Left ventricle myocardium inferior (tissue), 1 donor: ENCODE measurements around the gene ZNF326. TPM values are rescaled to one million over a fixed set of nuclear protein-coding genes. Genes with fewer than 3 reads are reported as not detected.
"Not testable (repeated sequence)": the region's sequence is repeated elsewhere in the genome, so short reads cannot be mapped to it uniquely, and the experiment has no call there.

Experiments used
- DNase-seq: peaks from one replicate; pipeline ENCODE4 v3.0.0-alpha.2; 2020
- H3K27ac ChIP-seq: fragments of 200-600 bp; replicated peaks from 2 replicates; pipeline ENCODE4 v1.8.0; 2021
- H3K27me3 ChIP-seq: fragments of 200-600 bp; 2 replicates; pipeline ENCODE4 v1.8.0; 2021; ENCODE audit warnings: low read depth
- H3K36me3 ChIP-seq: fragments of 200-600 bp; 2 replicates; pipeline ENCODE4 v1.8.0; 2021
- H3K4me1 ChIP-seq: fragments of 200-600 bp; 2 replicates; pipeline ENCODE4 v1.8.0; 2021
- H3K4me3 ChIP-seq: fragments of 200-600 bp; 2 replicates; pipeline ENCODE4 v1.8.0; 2021; ENCODE audit warnings: mild to moderate bottlenecking, moderate library complexity
- H3K9me3 ChIP-seq: fragments of 200-600 bp; replicated peaks from 2 replicates; pipeline ENCODE4 v1.8.0; 2021
- CTCF ChIP-seq: fragments of 200-600 bp; IDR thresholded peaks from 2 replicates; pipeline ENCODE4 v1.8.0; 2021; ENCODE audit warnings: antibody characterized with exemption, mild to moderate bottlenecking, borderline replicate concordance
- intact Hi-C: fragments of 100-400 bp; cut with micrococcal nuclease; formaldehyde crosslinking; loops from one replicate; pipeline ENCODE4 v1.11.0; 2022
- total RNA-seq: library from RNA; stranded (reverse); fragmentation: NEBNext Ultra II Directional; extraction: Animal tissue kit (Norgen Biotek cat#: 25700); gene quantifications from one replicate; pipeline ENCODE4 v1.2.1, GENCODE V29; 2021
- donor health status: DM: no; HTN: yes; CAD: no; lungs with severe emphysema.

The ZNF326 gene
- total RNA-seq, 1 donor from 2014 or later = 18.1 TPM

GRCh38 chr1:89994231-89994804 lies 592 bp upstream of the ZNF326 start:
- no peak for TF ChIP-seq CTCF
- intact Hi-C loops = no loop called here
- H3K4me1 ChIP-seq = peaks cover 48% of the 10 kb centered on the region
- no peaks in the 10 kb centered on the region for H3K9me3 ChIP-seq
- peak overlapping the region; percentile 98 for H3K27ac ChIP-seq
- no peak for DNase-seq
- H3K36me3 ChIP-seq = no peaks in the 10 kb centered on the region
- H3K4me3 ChIP-seq = peak overlapping the region; percentile 95
- H3K27me3 ChIP-seq = no peaks in the 10 kb centered on the region

GRCh38 chr1:89995598-89996449 lies 914 bp downstream of the ZNF326 start:
- no peak for TF ChIP-seq CTCF
- intact Hi-C loops = no loop called here
- Histone ChIP-seq H3K9me3 (no peaks in the 10 kb centered on the region), H3K27ac (peak overlapping the region; percentile 98), H3K36me3 (no peaks in the 10 kb centered on the region), H3K27me3 (no peaks in the 10 kb centered on the region), H3K4me3 (peak overlapping the region; percentile 95), H3K4me1 (peaks cover 60% of the 10 kb centered on the region)
- no peak for DNase-seq

GRCh38 chr1:89996450-89997110 lies 1.7 kb downstream of the ZNF326 start:
- no peak for TF ChIP-seq CTCF
- H3K27ac ChIP-seq = peak overlapping the region; percentile 98
- H3K4me1 ChIP-seq = peaks cover 63% of the 10 kb centered on the region
- no peaks in the 10 kb centered on the region for H3K27me3 ChIP-seq
- H3K36me3 ChIP-seq = no peaks in the 10 kb centered on the region
- intact Hi-C loops = no loop called here
- no peak for DNase-seq
- no peaks in the 10 kb centered on the region for H3K9me3 ChIP-seq
- H3K4me3 ChIP-seq = peak overlapping the region; percentile 95

- H3K27ac ChIP-seq, intact Hi-C loops, H3K27me3 ChIP-seq, H3K36me3 ChIP-seq, H3K9me3 ChIP-seq, DNase-seq: not testable (repeated sequence)
- Histone ChIP-seq H3K4me1 (peaks cover 68% of the 10 kb centered on the region), H3K4me3 (peak overlapping the region; percentile 95)
Measured at GRCh38 chr1:89997152-89997551, 2.2 kb downstream of the ZNF326 start.

- no peaks in the 10 kb centered on the region for H3K27me3 ChIP-seq
- TF ChIP-seq CTCF = no peak
- intact Hi-C loops = no loop called here
- peaks cover 79% of the 10 kb centered on the region for H3K4me1 ChIP-seq
- H3K4me3 ChIP-seq = no peak overlapping the region
- no peak for DNase-seq
- H3K27ac ChIP-seq = no peak overlapping the region
- no peaks in the 10 kb centered on the region for H3K36me3 ChIP-seq
- H3K9me3 ChIP-seq = no peaks in the 10 kb centered on the region
Measured at GRCh38 chr1:89998306-89998705, 3.4 kb downstream of the ZNF326 start.

- H3K27me3 ChIP-seq = no peaks in the 10 kb centered on the region
- H3K27ac ChIP-seq = no peak overlapping the region
- no peaks in the 10 kb centered on the region for H3K9me3 ChIP-seq
- intact Hi-C loops = no loop called here
- no peak for TF ChIP-seq CTCF
- peaks cover 86% of the 10 kb centered on the region for H3K4me1 ChIP-seq
- H3K4me3 ChIP-seq = no peak overlapping the region
- no peaks in the 10 kb centered on the region for H3K36me3 ChIP-seq
- no peak for DNase-seq
Measured at GRCh38 chr1:89999208-89999607, 4.3 kb downstream of the ZNF326 start.
